HG02852 (cell line): ENCODE results near the gene USP5.

Experiments
- ATAC-seq: cut with Tn5 transposase; IDR thresholded peaks from one replicate; pipeline ENCODE4 v1.9.1; 2021; ENCODE audit warnings: mild to moderate bottlenecking, moderate library complexity; ENCODE audit not compliant: unreplicated experiment

The USP5 gene

GRCh38 chr12:6840761-6841515 is 11.0 kb upstream of the USP5 start, which contains the start of gene GNB3:
TSS of gene GNB3 (plus strand) at chr12:6840925. CDS start at chr12:6841288, 363 bp downstream.
- ATAC-seq, result no peak

- ATAC-seq, result no peak
These were observed 9.9 kb upstream of the USP5 start for GRCh38 chr12:6842075-6842474.

- ATAC-seq, result no peak
These were observed 8.6 kb upstream of the USP5 start for GRCh38 chr12:6843118-6843902.

GRCh38 chr12:6845395-6845794 is 6.6 kb upstream of the USP5 start:
- no peak for ATAC-seq

- no peak for ATAC-seq
These were observed 5.6 kb upstream of the USP5 start for GRCh38 chr12:6846316-6846869.

- no peak for ATAC-seq
These were observed 4.3 kb upstream of the USP5 start for GRCh38 chr12:6847676-6848075.

GRCh38 chr12:6849427-6849826 is 2.5 kb upstream of the USP5 start:
- ATAC-seq, result no peak

- no peak for ATAC-seq
These were observed 1.9 kb upstream of the USP5 start for GRCh38 chr12:6849976-6850560.

GRCh38 chr12:6850796-6851152 is 1.2 kb upstream of the USP5 start:
- ATAC-seq, result no peak

- ATAC-seq, result peak; percentile 49
These were observed 613 bp upstream of the USP5 start, which contains the start of gene CDCA3 for GRCh38 chr12:6851153-6851920. TSS of gene CDCA3 (minus strand) at chr12:6851286. CDS start at chr12:6850952, 334 bp downstream.

GRCh38 chr12:6852651-6853354 is 853 bp downstream of the USP5 start:
- no peak for ATAC-seq

GRCh38 chr12:6853626-6854025 is 1.7 kb downstream of the USP5 start:
- ATAC-seq, result no peak

- no peak for ATAC-seq
These were observed 2.1 kb downstream of the USP5 start for GRCh38 chr12:6854036-6854435.

GRCh38 chr12:6855322-6855721 is 3.4 kb downstream of the USP5 start:
- no peak for ATAC-seq

- no peak for ATAC-seq
These were observed 6.8 kb downstream of the USP5 start for GRCh38 chr12:6858799-6859198.

- ATAC-seq, result no peak
These were observed 8.2 kb downstream of the USP5 start for GRCh38 chr12:6860116-6860515.

GRCh38 chr12:6860942-6861341 is 9.0 kb downstream of the USP5 start:
- ATAC-seq, result no peak

GRCh38 chr12:6861391-6861790 is 9.4 kb downstream of the USP5 start:
- ATAC-seq, result no peak

- ATAC-seq, result no peak
These were observed 11.1 kb downstream of the USP5 start for GRCh38 chr12:6863033-6863432.
